Measurements from ENCODE around the gene PCDHGB1.
"Not testable (repeated sequence)": the region's sequence is repeated elsewhere in the genome, so short reads cannot be mapped to it uniquely, and the experiment has no call there.

The PCDHGB1 gene

GRCh38 chr5:141338538-141339306, 11.2 kb upstream of the PCDHGB1 start, which contains the start of gene PCDHGA2:
Gene PCDHGA2 (plus strand): TSS chr5:141338760.
- TF ChIP-seq CTCF (IDR thresholded peaks at IDR 0.05; ENCODE audit: low read depth, low read length, missing control alignments), result peak; percentile 44
- in situ Hi-C loops (cut with HindIII; ENCODE audit: low sequenced_read_pairs), result loop anchor here (5.0 kb wide), 1 partner anchor 49 kb away; the partner anchor contains the start of gene PCDHGB4
- peak; percentile 16 for DNase-seq (ENCODE audit: low read depth)
- peak within 1 kb of the TSS; percentile 30 for H3K4me3 ChIP-seq (ENCODE audit: low read depth, low read length)

- in situ Hi-C loops (cut with HindIII; ENCODE audit: low sequenced_read_pairs), result loop anchor here (5.0 kb wide), 1 partner anchor 86 kb away; no protein-coding TSS in a partner anchor
- not testable (repeated sequence) for DNase-seq (ENCODE audit: low read depth); H3K4me3 ChIP-seq (ENCODE audit: low read depth, low read length)
Observed at GRCh38 chr5:141340781-141341354, 9.0 kb upstream of the PCDHGB1 start.

- no peak for DNase-seq (ENCODE audit: low read depth)
- TF ChIP-seq CTCF (IDR thresholded peaks at IDR 0.05; ENCODE audit: low read depth, low read length, missing control alignments), result no peak
- in situ Hi-C loops (cut with HindIII; ENCODE audit: low sequenced_read_pairs), result loop anchor here (5.0 kb wide), 1 partner anchor 85 kb away; no protein-coding TSS in a partner anchor
Observed at GRCh38 chr5:141342773-141343172, 7.1 kb upstream of the PCDHGB1 start.

GRCh38 chr5:141343242-141343952, 6.5 kb upstream of the PCDHGB1 start, which contains the start of gene PCDHGA3:
Gene PCDHGA3 (plus strand): TSS chr5:141343829. CDS start chr5:141344034, 205 bp downstream.
- peak; percentile 26 for DNase-seq (ENCODE audit: low read depth)
- H3K4me3 ChIP-seq (ENCODE audit: low read depth, low read length), result peak within 1 kb of the TSS; percentile 30
- in situ Hi-C loops (cut with HindIII; ENCODE audit: low sequenced_read_pairs), result loop anchor here (5.0 kb wide), 1 partner anchor 84 kb away; no protein-coding TSS in a partner anchor
- peak; percentile 34 for TF ChIP-seq CTCF (IDR thresholded peaks at IDR 0.05; ENCODE audit: low read depth, low read length, missing control alignments)

More at GRCh38 chr5:141342773-141343172, 7.1 kb upstream of the PCDHGB1 start:
- H3K4me3 ChIP-seq (ENCODE audit: low read depth, low read length), result no peak overlapping the region

- in situ Hi-C loops (cut with HindIII; ENCODE audit: low sequenced_read_pairs), result loop anchor here (5.0 kb wide), 1 partner anchor 83 kb away; no protein-coding TSS in a partner anchor
- peak overlapping the region; percentile 30 for H3K4me3 ChIP-seq (ENCODE audit: low read depth, low read length)
- no peak for DNase-seq (ENCODE audit: low read depth)
- no peak for TF ChIP-seq CTCF (IDR thresholded peaks at IDR 0.05; ENCODE audit: low read depth, low read length, missing control alignments)
Observed at GRCh38 chr5:141343953-141344463, 5.9 kb upstream of the PCDHGB1 start.

- no peak for TF ChIP-seq CTCF (IDR thresholded peaks at IDR 0.05; ENCODE audit: low read depth, low read length, missing control alignments)
- no peak for DNase-seq (ENCODE audit: low read depth)
- no peak overlapping the region for H3K4me3 ChIP-seq (ENCODE audit: low read depth, low read length)
- in situ Hi-C loops (cut with HindIII; ENCODE audit: low sequenced_read_pairs), result no loop called here
Observed at GRCh38 chr5:141345327-141345726, 4.6 kb upstream of the PCDHGB1 start.

GRCh38 chr5:141346017-141346416, 3.9 kb upstream of the PCDHGB1 start:
- DNase-seq (ENCODE audit: low read depth); in situ Hi-C loops (cut with HindIII; ENCODE audit: low sequenced_read_pairs): not testable (repeated sequence)

More at GRCh38 chr5:141346017-141346416, 3.9 kb upstream of the PCDHGB1 start:
- H3K4me3 ChIP-seq (ENCODE audit: low read depth, low read length), result not testable (repeated sequence)
